Activated T-helper 1 cell treated with anti-CD3 and anti-CD28 coated beads, Interleukin-12 subunit alpha, Interleukin-12 subunit beta, Interleukin-2, Interleukin-4 antibody, amounts not matched to agents 30 ng/mL and 10 ng/mL and 1 ng/mL, durations not matched to agents 14 hours and 24 hours and 36 hours (primary cell): ENCODE measurements around the gene CTBP2. TPM values are rescaled to one million over a fixed set of nuclear protein-coding genes. Genes with fewer than 3 reads are reported as not detected.

Experiments used
- DNase-seq: peaks from one replicate; pipeline ENCODE4 v3.0.0; 2021; ENCODE audit warnings: low spot score
- H3K27ac Mint-ChIP-seq: one replicate; pipeline ENCODE4 v1.8.0; 2021; ENCODE audit warnings: mild to moderate bottlenecking, mixed read lengths
- H3K27me3 Mint-ChIP-seq: one replicate; pipeline ENCODE4 v1.8.0; 2022; ENCODE audit warnings: mild to moderate bottlenecking, moderate library complexity, mixed read lengths; ENCODE audit not compliant: insufficient read depth
- H3K36me3 Mint-ChIP-seq: one replicate; pipeline ENCODE4 v1.8.0; 2021; ENCODE audit warnings: low read depth, mixed read lengths
- H3K4me1 Mint-ChIP-seq: one replicate; pipeline ENCODE4 v1.8.0; 2021; ENCODE audit warnings: low read depth, mixed read lengths
- H3K4me3 Mint-ChIP-seq: one replicate; pipeline ENCODE4 v1.8.0; 2021; ENCODE audit warnings: mild to moderate bottlenecking, moderate library complexity, mixed read lengths
- H3K9me3 Mint-ChIP-seq: one replicate; pipeline ENCODE4 v1.8.0; 2021; ENCODE audit warnings: mixed read lengths
- intact Hi-C: fragments of 100-400 bp; cut with micrococcal nuclease; formaldehyde crosslinking; loops from one replicate; pipeline ENCODE4 v1.15.1; 2024
- total RNA-seq: library from RNA; stranded (reverse); gene quantifications from 2 replicates; pipeline ENCODE4 v1.2.3, GENCODE V29; 2022

Gene CTBP2
- total RNA-seq, 1 donor from 2014 or later, result 0.13 TPM

DNA sequence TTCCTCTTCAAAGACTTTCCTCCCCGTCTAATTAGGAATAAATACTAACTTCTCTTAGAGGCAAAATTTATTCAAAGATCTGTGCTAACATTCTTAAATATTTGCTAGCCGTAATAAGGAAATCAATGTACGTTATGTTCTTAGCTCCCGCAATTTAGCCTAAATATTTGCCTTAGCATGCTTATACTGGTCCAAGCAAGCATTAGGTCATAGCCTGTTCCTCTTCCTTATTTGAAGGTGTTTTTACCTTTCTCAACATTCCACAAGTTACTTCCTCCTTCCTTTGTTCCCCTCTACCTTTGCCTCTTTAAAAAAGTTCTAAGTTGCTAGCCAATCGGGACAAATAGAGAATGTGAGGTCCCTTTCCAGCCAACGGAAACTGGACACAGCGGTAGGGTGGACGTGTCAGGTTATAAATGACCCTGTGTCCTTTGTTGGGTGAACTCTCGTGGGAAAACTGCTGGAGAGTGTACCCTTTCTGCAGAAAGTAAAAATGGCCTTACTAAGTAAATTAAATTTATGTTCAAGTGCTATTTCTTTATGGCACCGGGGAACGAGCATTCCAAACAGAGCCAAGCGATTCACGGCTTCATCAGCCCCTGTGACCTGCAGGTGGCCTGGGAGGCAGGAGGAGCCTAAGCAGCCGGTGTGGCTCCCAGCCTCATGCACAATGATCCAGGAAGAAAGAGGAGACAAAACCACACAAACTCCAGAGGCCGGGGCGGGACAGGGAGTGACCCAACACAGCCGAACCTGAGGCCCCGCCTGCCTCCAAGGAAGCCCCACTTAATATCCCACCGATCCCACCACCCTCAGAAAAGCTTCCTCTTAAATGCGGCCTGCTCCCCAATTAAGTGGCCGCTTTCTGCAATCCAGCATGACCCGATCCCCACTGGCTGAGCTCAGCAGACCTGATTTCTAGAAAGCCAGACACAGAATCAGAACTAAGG lies 151.4 kb downstream of the CTBP2 start:
- Mint-ChIP-seq H3K4me3 (no peak overlapping the region), H3K9me3 (no peaks in the 10 kb centered on the region), H3K4me1 (no peaks in the 10 kb centered on the region), H3K27ac (no peak overlapping the region), H3K27me3 (peaks cover 4% of the 10 kb centered on the region), H3K36me3 (no peaks in the 10 kb centered on the region)
- no peak for DNase-seq
- intact Hi-C loops, result no loop called here

DNA sequence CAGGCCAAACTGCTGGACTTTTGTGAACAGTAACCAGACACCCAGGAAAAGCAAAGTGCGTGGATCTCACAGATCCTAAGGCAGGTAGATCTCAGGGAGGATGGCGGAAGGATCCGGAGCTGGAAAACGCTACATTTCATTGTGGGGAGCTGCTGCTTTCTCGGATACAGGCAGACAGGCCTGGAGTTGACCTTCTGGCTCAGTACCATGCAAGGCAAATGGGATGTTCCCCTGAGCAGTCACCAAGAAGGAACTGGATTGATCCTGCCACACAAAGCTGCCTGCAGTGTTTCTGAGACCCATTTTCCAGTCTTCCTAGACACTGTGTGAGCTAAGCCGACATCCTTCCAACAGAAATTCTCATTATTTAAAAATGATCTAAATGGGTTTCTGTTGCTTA lies 152.9 kb downstream of the CTBP2 start:
- H3K9me3 Mint-ChIP-seq, result no peaks in the 10 kb centered on the region
- intact Hi-C loops, result no loop called here
- H3K27ac Mint-ChIP-seq, result no peak overlapping the region
- H3K4me3 Mint-ChIP-seq, result no peak overlapping the region
- H3K36me3 Mint-ChIP-seq, result no peaks in the 10 kb centered on the region
- DNase-seq, result no peak
- H3K4me1 Mint-ChIP-seq, result no peaks in the 10 kb centered on the region
- peaks cover 2% of the 10 kb centered on the region for H3K27me3 Mint-ChIP-seq

DNA sequence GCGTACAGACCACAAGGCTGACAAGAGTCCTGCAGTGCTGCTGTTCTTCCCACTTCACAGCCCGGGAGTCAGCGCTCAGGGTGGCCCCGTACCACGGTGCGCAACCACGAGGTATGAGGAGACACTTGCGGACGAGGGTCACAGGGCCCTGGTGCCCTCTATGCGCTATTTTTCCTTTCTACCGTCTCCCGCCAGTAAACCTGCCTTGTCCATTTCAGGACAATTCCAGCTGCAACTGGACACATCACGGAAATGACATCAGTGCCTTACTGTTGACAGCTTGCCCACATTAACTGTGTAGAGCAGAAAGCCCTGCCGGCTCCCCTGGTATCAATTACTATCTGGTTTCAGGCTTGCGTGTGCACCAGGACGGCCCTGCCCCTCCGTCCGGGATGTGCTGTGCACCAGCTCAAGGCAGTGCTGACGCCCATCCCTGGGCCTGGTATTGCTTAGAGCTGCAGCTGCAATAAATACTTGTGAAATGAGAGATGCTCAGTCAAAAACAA lies 153.4 kb downstream of the CTBP2 start:
- no peaks in the 10 kb centered on the region for H3K9me3 Mint-ChIP-seq
- no peaks in the 10 kb centered on the region for H3K4me1 Mint-ChIP-seq
- no peak overlapping the region for H3K27ac Mint-ChIP-seq
- peaks cover 2% of the 10 kb centered on the region for H3K27me3 Mint-ChIP-seq
- H3K4me3 Mint-ChIP-seq, result no peak overlapping the region
- intact Hi-C loops, result no loop called here
- H3K36me3 Mint-ChIP-seq, result no peaks in the 10 kb centered on the region
- no peak for DNase-seq

- DNase-seq, result no peak
Measured at GRCh38 chr10:125006188-125006680, 154.1 kb downstream of the CTBP2 start.

DNA sequence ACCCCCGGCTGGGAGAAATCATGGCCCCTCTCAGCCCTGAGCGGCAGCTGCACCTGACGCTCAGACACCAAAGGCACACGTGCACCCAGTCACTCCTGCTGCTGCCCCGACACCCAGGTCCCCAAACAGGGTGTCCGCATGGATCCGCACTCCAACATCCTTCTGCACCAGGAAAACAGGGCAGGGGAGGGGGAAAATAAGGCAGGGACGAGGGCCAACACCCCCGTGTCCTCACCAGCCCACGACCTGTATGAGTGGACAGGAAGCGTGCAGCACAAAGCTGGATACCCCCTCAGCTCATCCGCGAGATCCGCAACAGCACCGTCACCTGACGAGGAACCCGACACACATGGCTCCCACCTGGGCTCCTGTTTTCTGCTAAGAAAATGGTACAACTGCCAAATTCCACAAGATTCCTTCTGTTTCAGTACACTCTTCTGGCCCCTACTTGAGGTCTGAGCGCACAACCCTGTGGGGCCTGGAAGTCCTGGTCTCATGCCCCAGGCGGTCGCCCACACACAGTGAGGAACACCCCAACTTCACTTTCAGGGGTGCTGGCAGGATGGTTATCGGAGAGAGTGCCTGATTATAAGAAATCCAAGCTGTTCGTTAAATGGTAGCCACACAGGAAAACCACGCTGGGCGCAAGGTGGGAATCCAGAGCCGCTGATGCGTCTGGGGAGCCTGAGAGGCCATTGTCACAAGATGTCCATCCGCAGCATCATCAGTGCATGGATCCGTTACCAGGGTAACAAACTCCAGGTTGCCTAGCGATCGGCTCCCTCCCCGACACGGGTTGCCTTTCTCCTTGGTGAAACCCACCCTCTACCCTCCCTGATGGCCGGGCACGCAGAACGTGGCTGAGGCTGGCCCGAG lies 154.8 kb downstream of the CTBP2 start:
- H3K36me3 Mint-ChIP-seq, result no peaks in the 10 kb centered on the region
- no peak overlapping the region for H3K4me3 Mint-ChIP-seq
- H3K27me3 Mint-ChIP-seq, result peaks cover 2% of the 10 kb centered on the region
- H3K4me1 Mint-ChIP-seq, result no peaks in the 10 kb centered on the region
- no peak for DNase-seq
- intact Hi-C loops, result no loop called here
- H3K27ac Mint-ChIP-seq, result no peak overlapping the region
- no peaks in the 10 kb centered on the region for H3K9me3 Mint-ChIP-seq

More at GRCh38 chr10:125006188-125006680, 154.1 kb downstream of the CTBP2 start:
- intact Hi-C loops, result no loop called here
- Mint-ChIP-seq H3K27ac (no peak overlapping the region), H3K4me1 (no peaks in the 10 kb centered on the region), H3K27me3 (peaks cover 2% of the 10 kb centered on the region), H3K9me3 (no peaks in the 10 kb centered on the region), H3K4me3 (no peak overlapping the region), H3K36me3 (no peaks in the 10 kb centered on the region)

- H3K36me3 Mint-ChIP-seq, result no peaks in the 10 kb centered on the region
- H3K27ac Mint-ChIP-seq, result no peak overlapping the region
- intact Hi-C loops, result no loop called here
- DNase-seq, result no peak
- no peaks in the 10 kb centered on the region for H3K9me3 Mint-ChIP-seq
- no peaks in the 10 kb centered on the region for H3K27me3 Mint-ChIP-seq
- H3K4me1 Mint-ChIP-seq, result no peaks in the 10 kb centered on the region
- H3K4me3 Mint-ChIP-seq, result no peak overlapping the region
Measured at GRCh38 chr10:125004571-125005311, 155.6 kb downstream of the CTBP2 start.

DNA sequence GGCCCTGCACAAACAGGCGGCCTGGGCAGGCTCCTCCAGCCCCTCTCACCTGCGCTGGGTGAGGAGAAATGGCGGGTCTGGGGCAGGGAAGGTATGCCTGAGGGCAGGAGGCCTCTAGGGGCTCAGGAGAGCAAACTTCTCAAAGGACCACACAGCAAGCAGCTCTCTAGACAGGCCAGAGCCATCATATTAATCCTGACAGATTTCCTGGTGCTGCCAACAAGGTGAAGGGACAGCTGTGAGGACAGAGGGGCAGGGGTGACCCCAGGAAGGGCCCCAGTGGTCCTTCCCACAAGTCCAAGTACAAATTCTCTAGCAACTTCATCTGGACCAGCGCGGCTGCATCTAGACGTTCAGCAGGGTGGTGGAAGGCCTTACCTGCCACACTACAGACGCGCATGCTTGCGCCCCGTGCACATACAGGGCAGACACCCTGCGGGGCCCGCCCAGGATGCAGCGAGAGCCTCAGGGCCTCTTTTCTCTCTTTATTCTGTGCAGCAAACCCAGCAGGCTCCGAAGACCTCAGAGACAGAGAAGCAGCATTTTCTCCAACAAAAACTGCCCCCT lies 156.4 kb downstream of the CTBP2 start:
- Mint-ChIP-seq H3K4me3 (no peak overlapping the region), H3K36me3 (no peaks in the 10 kb centered on the region), H3K27ac (no peak overlapping the region), H3K9me3 (no peaks in the 10 kb centered on the region), H3K27me3 (no peaks in the 10 kb centered on the region), H3K4me1 (no peaks in the 10 kb centered on the region)
- intact Hi-C loops, result no loop called here
- no peak for DNase-seq

- no peaks in the 10 kb centered on the region for H3K36me3 Mint-ChIP-seq
- no peaks in the 10 kb centered on the region for H3K4me1 Mint-ChIP-seq
- H3K9me3 Mint-ChIP-seq, result no peaks in the 10 kb centered on the region
- H3K27me3 Mint-ChIP-seq, result no peaks in the 10 kb centered on the region
- H3K27ac Mint-ChIP-seq, result no peak overlapping the region
- intact Hi-C loops, result no loop called here
- no peak for DNase-seq
- H3K4me3 Mint-ChIP-seq, result no peak overlapping the region
Measured at GRCh38 chr10:125003146-125003900, 157.0 kb downstream of the CTBP2 start.

- Mint-ChIP-seq H3K27me3 (no peaks in the 10 kb centered on the region), H3K27ac (no peak overlapping the region), H3K9me3 (no peaks in the 10 kb centered on the region), H3K4me3 (no peak overlapping the region), H3K36me3 (no peaks in the 10 kb centered on the region), H3K4me1 (no peaks in the 10 kb centered on the region)
- no peak for DNase-seq
- intact Hi-C loops, result no loop called here
Measured at GRCh38 chr10:125002423-125003145, 157.8 kb downstream of the CTBP2 start.

DNA sequence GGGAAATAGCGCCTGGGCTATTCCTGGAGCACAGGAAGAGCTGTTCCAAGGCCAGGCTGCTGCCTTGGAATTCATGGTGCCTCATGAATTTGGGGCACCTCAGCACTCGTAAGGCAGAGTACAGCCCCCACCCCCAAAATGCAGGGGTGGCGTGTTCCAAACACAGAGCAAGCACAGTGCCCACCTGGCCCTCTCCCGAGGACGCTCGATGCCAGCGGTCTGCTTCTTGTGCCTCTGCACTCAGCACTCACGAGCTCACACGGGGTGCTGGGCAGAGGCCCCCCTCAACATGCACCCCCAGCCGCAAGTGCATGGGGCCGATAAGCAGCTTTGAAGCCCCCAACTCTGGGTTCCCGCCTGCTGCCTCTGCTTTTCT lies 158.3 kb downstream of the CTBP2 start:
- Mint-ChIP-seq H3K4me1 (no peaks in the 10 kb centered on the region), H3K4me3 (no peak overlapping the region), H3K36me3 (no peaks in the 10 kb centered on the region), H3K27ac (no peak overlapping the region), H3K27me3 (no peaks in the 10 kb centered on the region), H3K9me3 (no peaks in the 10 kb centered on the region)
- intact Hi-C loops, result no loop called here
- no peak for DNase-seq

GRCh38 chr10:125001313-125002046 lies 158.9 kb downstream of the CTBP2 start:
- no peak overlapping the region for H3K4me3 Mint-ChIP-seq
- H3K27ac Mint-ChIP-seq, result no peak overlapping the region
- H3K36me3 Mint-ChIP-seq, result no peaks in the 10 kb centered on the region
- intact Hi-C loops, result no loop called here
- no peaks in the 10 kb centered on the region for H3K27me3 Mint-ChIP-seq
- H3K4me1 Mint-ChIP-seq, result no peaks in the 10 kb centered on the region
- DNase-seq, result no peak
- H3K9me3 Mint-ChIP-seq, result no peaks in the 10 kb centered on the region
